HEK293 (cell line): ENCODE data around the gene ISX.

Experiments used
- CTCF ChIA-PET: fragments of 350-600 bp; formaldehyde crosslinking; extraction: SDS; loops from one replicate; lab custom pipeline; 2021; ENCODE audit warnings: antibody characterized with exemption; lab: Yijun Ruan, JAX
- POLR2A ChIA-PET: fragments of 300-600 bp; formaldehyde crosslinking; extraction: SDS; loops from one replicate; lab custom pipeline; 2020; ENCODE audit warnings: antibody characterized with exemption, inconsistent platforms; lab: Yijun Ruan, JAX
- H3K27ac ChIP-seq: fragments of 200-500 bp; sonication (Bioruptor generic); 2 replicates; pipeline ENCODE4 v1.5.1; 2014; ENCODE audit warnings: low read depth, low read length, control low read depth, inconsistent platforms; ENCODE audit errors: extremely low read depth
- H3K36me3 ChIP-seq, 2 experiments: fragments of 200-500 bp in 1 of 2; sonication (Bioruptor generic) in 1 of 2; 1 replicate in 1 of 2; 2 replicates in 1 of 2; pipeline ENCODE4 v1.5.1; 2014 to 2017; ENCODE audit warnings: inconsistent platforms in 2 of 2, low read length in 2 of 2; ENCODE audit not compliant: control insufficient read depth in 2 of 2, insufficient read depth in 1 of 2
- H3K4me1 ChIP-seq: fragments of 200-500 bp; sonication (Bioruptor generic); 2 replicates; pipeline ENCODE4 v1.5.1; 2014; ENCODE audit warnings: mild to moderate bottlenecking, low read length, inconsistent platforms; ENCODE audit not compliant: control insufficient read depth, insufficient read depth
- H3K4me3 ChIP-seq: 2 replicates; pipeline ENCODE4 v1.5.1; 2011; ENCODE audit warnings: low read depth, mild to moderate bottlenecking, control low read depth, low read length, moderate library complexity
- H3K9me3 ChIP-seq: fragments of 200-500 bp; sonication (Bioruptor generic); 2 replicates; pipeline ENCODE4 v1.5.1; 2014; ENCODE audit warnings: low read depth, low read length, inconsistent platforms; ENCODE audit not compliant: control insufficient read depth, insufficient read depth
- BCL11B ChIP-seq: fragments of 450-650 bp; formaldehyde crosslinking; IDR thresholded peaks from 2 replicates; pipeline ENCODE4 v1.5.1; 2016; ENCODE audit warnings: low read depth, missing biosample characterization, missing genetic modification characterization
- KLF10 ChIP-seq: fragments of 450-650 bp; IDR thresholded peaks from 2 replicates; pipeline ENCODE4 v1.5.1; 2018; ENCODE audit warnings: missing biosample characterization, mild to moderate bottlenecking, missing genetic modification characterization
- ZBTB20 ChIP-seq: fragments of 450-650 bp; formaldehyde crosslinking; IDR thresholded peaks from 2 replicates; pipeline ENCODE4 v1.5.1; 2016; ENCODE audit warnings: missing biosample characterization, missing genetic modification characterization
- ZFP41 ChIP-seq: fragments of 450-650 bp; formaldehyde crosslinking; IDR thresholded peaks from 2 replicates; pipeline ENCODE4 v1.5.1; 2016; ENCODE audit warnings: missing biosample characterization, missing genetic modification characterization, borderline replicate concordance
- ZNF132 ChIP-seq: fragments of 450-650 bp; formaldehyde crosslinking; IDR thresholded peaks from 2 replicates; pipeline ENCODE4 v1.5.1; 2017; ENCODE audit warnings: missing biosample characterization, missing genetic modification characterization, borderline replicate concordance
- ZNF175 ChIP-seq: fragments of 450-650 bp; formaldehyde crosslinking; IDR thresholded peaks from 2 replicates; pipeline ENCODE4 v1.5.1; 2016; ENCODE audit warnings: missing biosample characterization, missing genetic modification characterization
- ZNF184 ChIP-seq: fragments of 450-650 bp; IDR thresholded peaks from 2 replicates; pipeline ENCODE4 v1.5.1; 2018; ENCODE audit warnings: missing biosample characterization, mild to moderate bottlenecking, missing genetic modification characterization
- ZNF214 ChIP-seq: fragments of 450-650 bp; formaldehyde crosslinking; IDR thresholded peaks from 2 replicates; pipeline ENCODE4 v1.5.1; 2017; ENCODE audit warnings: missing biosample characterization, mild to moderate bottlenecking, missing genetic modification characterization, borderline replicate concordance
- ZNF221 ChIP-seq: fragments of 450-650 bp; formaldehyde crosslinking; IDR thresholded peaks from 2 replicates; pipeline ENCODE4 v1.5.1; 2017; ENCODE audit warnings: missing biosample characterization, missing genetic modification characterization, borderline replicate concordance
- ZNF266 ChIP-seq: fragments of 450-650 bp; formaldehyde crosslinking; IDR thresholded peaks from 2 replicates; pipeline ENCODE4 v1.5.1; 2016; ENCODE audit warnings: missing biosample characterization, missing genetic modification characterization, low read depth
- ZNF292 ChIP-seq: fragments of 450-650 bp; formaldehyde crosslinking; IDR thresholded peaks from 2 replicates; pipeline ENCODE4 v1.5.1; 2016; ENCODE audit warnings: low read depth, missing biosample characterization, missing genetic modification characterization, borderline replicate concordance
- ZNF311 ChIP-seq: fragments of 450-650 bp; formaldehyde crosslinking; IDR thresholded peaks from 2 replicates; pipeline ENCODE4 v1.5.1; 2017; ENCODE audit warnings: missing biosample characterization, missing genetic modification characterization, borderline replicate concordance
- ZNF37A ChIP-seq: fragments of 450-650 bp; IDR thresholded peaks from 2 replicates; pipeline ENCODE4 v1.5.1; 2018; ENCODE audit warnings: missing biosample characterization, missing genetic modification characterization
- ZNF549 ChIP-seq: fragments of 450-650 bp; IDR thresholded peaks from 2 replicates; pipeline ENCODE4 v1.5.1; 2018; ENCODE audit warnings: missing biosample characterization, missing genetic modification characterization, mild to moderate bottlenecking, inconsistent platforms, moderate library complexity
- ZNF596 ChIP-seq: fragments of 450-650 bp; IDR thresholded peaks from 2 replicates; pipeline ENCODE4 v1.5.0; 2018; ENCODE audit warnings: missing biosample characterization, mild to moderate bottlenecking, missing genetic modification characterization, moderate library complexity
- ZNF610 ChIP-seq: fragments of 450-650 bp; formaldehyde crosslinking; IDR thresholded peaks from 2 replicates; pipeline ENCODE4 v1.5.1; 2016; ENCODE audit warnings: missing biosample characterization, missing genetic modification characterization, borderline replicate concordance
- ZNF658 ChIP-seq: fragments of 450-650 bp; formaldehyde crosslinking; IDR thresholded peaks from 2 replicates; pipeline ENCODE4; 2016; ENCODE audit warnings: missing biosample characterization, missing genetic modification characterization
- ZNF660 ChIP-seq: fragments of 450-650 bp; IDR thresholded peaks from 2 replicates; pipeline ENCODE4 v1.5.1; 2018; ENCODE audit warnings: missing biosample characterization, mild to moderate bottlenecking, missing genetic modification characterization
- ZNF792 ChIP-seq: fragments of 450-650 bp; formaldehyde crosslinking; IDR thresholded peaks from 2 replicates; pipeline ENCODE4 v1.5.1; 2016; ENCODE audit warnings: missing biosample characterization, missing genetic modification characterization
- ZNF843 ChIP-seq: fragments of 450-650 bp; formaldehyde crosslinking; IDR thresholded peaks from 2 replicates; pipeline ENCODE4 v1.5.1; 2016; ENCODE audit warnings: missing biosample characterization, missing genetic modification characterization
- ZSCAN30 ChIP-seq: fragments of 450-650 bp; IDR thresholded peaks from 2 replicates; pipeline ENCODE4 v1.5.1; 2018; ENCODE audit warnings: missing biosample characterization, mild to moderate bottlenecking, missing genetic modification characterization, moderate library complexity
- TF ChIP-seq, protein P1 (sequence below): fragments of 450-650 bp; formaldehyde crosslinking; IDR thresholded peaks from 2 replicates; pipeline ENCODE4 v1.5.1; 2016; ENCODE audit warnings: missing biosample characterization, missing genetic modification characterization, low read depth
- TF ChIP-seq, protein P2 (sequence below): fragments of 450-650 bp; formaldehyde crosslinking; conservative IDR thresholded peaks from 2 replicates; pipeline ENCODE4 v1.5.1; 2016; ENCODE audit warnings: low read depth, missing biosample characterization, missing genetic modification characterization
- TF ChIP-seq, protein P3 (sequence below): fragments of 450-650 bp; formaldehyde crosslinking; IDR thresholded peaks from 2 replicates; pipeline ENCODE4 v1.5.1; 2016; ENCODE audit warnings: missing biosample characterization, missing genetic modification characterization
- TF ChIP-seq, protein P4 (sequence below): fragments of 450-650 bp; formaldehyde crosslinking; IDR thresholded peaks from 2 replicates; pipeline ENCODE4 v1.5.1; 2016; ENCODE audit warnings: missing biosample characterization, missing genetic modification characterization
- TF ChIP-seq, protein P5 (sequence below): fragments of 450-650 bp; formaldehyde crosslinking; IDR thresholded peaks from 2 replicates; pipeline ENCODE4 v1.5.1; 2016; ENCODE audit warnings: missing biosample characterization, missing genetic modification characterization

The ISX gene

DNA sequence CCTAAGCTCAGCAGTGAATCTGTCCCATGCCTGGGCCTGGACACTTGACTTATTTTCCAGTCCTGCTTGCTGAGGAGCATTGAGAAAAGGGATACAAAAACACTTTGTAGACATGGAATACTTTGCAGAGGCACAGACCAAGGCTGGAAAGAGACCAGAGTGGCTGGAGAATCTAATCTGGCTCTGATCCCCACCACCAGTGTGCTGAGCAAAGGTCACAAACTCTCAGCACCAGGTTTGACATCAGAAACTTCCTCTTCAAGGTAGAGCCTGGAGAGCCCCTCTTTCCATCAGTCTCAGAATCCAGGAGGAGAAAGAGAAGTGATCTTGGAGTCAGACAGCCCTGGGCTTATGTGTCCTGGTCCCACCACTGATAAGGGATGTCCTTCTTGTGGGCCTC, 53.5 kb downstream of the ISX start (continued):
- TF ChIP-seq, protein P1, sequence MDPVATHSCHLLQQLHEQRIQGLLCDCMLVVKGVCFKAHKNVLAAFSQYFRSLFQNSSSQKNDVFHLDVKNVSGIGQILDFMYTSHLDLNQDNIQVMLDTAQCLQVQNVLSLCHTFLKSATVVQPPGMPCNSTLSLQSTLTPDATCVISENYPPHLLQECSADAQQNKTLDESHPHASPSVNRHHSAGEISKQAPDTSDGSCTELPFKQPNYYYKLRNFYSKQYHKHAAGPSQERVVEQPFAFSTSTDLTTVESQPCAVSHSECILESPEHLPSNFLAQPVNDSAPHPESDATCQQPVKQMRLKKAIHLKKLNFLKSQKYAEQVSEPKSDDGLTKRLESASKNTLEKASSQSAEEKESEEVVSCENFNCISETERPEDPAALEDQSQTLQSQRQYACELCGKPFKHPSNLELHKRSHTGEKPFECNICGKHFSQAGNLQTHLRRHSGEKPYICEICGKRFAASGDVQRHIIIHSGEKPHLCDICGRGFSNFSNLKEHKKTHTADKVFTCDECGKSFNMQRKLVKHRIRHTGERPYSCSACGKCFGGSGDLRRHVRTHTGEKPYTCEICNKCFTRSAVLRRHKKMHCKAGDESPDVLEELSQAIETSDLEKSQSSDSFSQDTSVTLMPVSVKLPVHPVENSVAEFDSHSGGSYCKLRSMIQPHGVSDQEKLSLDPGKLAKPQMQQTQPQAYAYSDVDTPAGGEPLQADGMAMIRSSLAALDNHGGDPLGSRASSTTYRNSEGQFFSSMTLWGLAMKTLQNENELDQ, result no peak
- TF ChIP-seq ZNF549 (tag by site-specific recombination) (no peak), ZFP41 (no peak), ZNF221 (tag by site-specific recombination) (no peak), ZNF266 (tag by site-specific recombination) (no peak)
- TF ChIP-seq, protein P2, sequence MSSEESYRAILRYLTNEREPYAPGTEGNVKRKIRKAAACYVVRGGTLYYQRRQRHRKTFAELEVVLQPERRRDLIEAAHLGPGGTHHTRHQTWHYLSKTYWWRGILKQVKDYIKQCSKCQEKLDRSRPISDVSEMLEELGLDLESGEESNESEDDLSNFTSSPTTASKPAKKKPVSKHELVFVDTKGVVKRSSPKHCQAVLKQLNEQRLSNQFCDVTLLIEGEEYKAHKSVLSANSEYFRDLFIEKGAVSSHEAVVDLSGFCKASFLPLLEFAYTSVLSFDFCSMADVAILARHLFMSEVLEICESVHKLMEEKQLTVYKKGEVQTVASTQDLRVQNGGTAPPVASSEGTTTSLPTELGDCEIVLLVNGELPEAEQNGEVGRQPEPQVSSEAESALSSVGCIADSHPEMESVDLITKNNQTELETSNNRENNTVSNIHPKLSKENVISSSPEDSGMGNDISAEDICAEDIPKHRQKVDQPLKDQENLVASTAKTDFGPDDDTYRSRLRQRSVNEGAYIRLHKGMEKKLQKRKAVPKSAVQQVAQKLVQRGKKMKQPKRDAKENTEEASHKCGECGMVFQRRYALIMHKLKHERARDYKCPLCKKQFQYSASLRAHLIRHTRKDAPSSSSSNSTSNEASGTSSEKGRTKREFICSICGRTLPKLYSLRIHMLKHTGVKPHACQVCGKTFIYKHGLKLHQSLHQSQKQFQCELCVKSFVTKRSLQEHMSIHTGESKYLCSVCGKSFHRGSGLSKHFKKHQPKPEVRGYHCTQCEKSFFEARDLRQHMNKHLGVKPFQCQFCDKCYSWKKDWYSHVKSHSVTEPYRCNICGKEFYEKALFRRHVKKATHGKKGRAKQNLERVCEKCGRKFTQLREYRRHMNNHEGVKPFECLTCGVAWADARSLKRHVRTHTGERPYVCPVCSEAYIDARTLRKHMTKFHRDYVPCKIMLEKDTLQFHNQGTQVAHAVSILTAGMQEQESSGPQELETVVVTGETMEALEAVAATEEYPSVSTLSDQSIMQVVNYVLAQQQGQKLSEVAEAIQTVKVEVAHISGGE (tag by site-specific recombination), result no peak
- TF ChIP-seq, protein P3, sequence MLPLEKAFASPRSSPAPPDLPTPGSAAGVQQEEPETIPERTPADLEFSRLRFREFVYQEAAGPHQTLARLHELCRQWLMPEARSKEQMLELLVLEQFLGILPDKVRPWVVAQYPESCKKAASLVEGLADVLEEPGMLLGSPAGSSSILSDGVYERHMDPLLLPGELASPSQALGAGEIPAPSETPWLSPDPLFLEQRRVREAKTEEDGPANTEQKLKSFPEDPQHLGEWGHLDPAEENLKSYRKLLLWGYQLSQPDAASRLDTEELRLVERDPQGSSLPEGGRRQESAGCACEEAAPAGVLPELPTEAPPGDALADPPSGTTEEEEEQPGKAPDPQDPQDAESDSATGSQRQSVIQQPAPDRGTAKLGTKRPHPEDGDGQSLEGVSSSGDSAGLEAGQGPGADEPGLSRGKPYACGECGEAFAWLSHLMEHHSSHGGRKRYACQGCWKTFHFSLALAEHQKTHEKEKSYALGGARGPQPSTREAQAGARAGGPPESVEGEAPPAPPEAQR (tag by site-specific recombination), result no peak

DNA sequence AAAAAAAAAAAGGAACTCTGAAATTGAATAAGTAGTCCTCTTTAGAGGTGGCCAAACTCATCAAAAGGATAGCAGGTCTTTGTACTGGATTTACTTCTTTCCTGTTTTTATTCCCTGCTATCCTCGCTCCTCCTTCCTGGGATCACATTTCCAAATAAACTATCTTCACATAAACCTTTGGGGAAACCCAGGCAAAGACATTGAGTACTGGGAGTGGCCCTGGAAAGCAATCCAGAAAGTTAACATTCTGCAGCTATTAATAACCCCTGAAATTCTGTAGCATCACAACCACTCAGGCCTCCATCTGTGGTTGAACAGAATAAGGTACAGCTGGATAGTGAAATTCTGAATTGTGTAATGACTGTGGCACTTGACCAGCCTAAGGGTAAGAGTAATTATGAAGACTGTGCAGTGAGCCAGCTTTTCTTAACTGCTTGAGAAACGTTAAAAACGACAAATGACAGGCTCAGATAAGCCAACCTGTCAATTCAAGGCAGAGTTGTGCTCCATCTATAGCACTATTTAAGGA, 58.8 kb downstream of the ISX start:
- Histone ChIP-seq H3K9me3 (no peaks in the 10 kb centered on the region), H3K4me3 (no peak overlapping the region), H3K36me3 (no peaks in the 10 kb centered on the region), H3K4me1 (no peaks in the 10 kb centered on the region), H3K27ac (no peak overlapping the region)
- ChIA-PET POLR2A (no interaction called here), CTCF (interaction anchor here (1.3 kb wide), 1 partner anchor 107 kb away, joined by 3 read pairs; no protein-coding TSS in a partner anchor)
- no peak for TF ChIP-seq ZNF610 (tag by site-specific recombination)
- TF ChIP-seq ZNF214 (tag by site-specific recombination), result no peak
- no peak for TF ChIP-seq ZNF596
- no peak for TF ChIP-seq KLF10 (tag by site-specific recombination)

DNA sequence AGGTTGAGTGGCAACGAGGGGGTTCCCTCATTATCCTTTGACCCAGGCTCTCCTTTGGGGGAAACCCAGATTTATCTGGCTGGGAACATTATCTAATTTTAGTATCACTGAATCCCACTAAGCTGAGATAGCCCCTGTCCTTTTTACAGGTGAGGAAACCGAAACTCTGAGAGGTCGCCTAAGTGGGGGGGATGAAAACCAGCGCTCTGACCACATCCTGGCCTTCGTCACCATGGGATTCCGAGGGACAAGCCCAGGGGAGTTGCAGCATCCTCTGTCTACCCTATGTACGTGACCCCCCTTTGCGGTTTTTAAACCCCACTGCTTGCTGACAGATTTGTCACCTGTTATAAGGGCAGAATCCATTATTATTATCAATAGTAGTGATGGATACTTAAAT, 61.0 kb downstream of the ISX start:
- Histone ChIP-seq H3K27ac (no peak overlapping the region), H3K4me3 (no peak overlapping the region), H3K4me1 (no peaks in the 10 kb centered on the region), H3K9me3 (no peaks in the 10 kb centered on the region), H3K36me3 (no peaks in the 10 kb centered on the region)
- ChIA-PET POLR2A (no interaction called here), CTCF (no interaction called here)
- TF ChIP-seq, protein P4, sequence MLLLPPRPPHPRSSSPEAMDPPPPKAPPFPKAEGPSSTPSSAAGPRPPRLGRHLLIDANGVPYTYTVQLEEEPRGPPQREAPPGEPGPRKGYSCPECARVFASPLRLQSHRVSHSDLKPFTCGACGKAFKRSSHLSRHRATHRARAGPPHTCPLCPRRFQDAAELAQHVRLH, result no peak
- TF ChIP-seq ZNF132 (tag by site-specific recombination) (no peak), ZNF843 (tag by site-specific recombination) (no peak), ZNF660 (tag by site-specific recombination) (no peak), ZBTB20 (tag by site-specific recombination) (no peak), ZNF175 (no peak), ZNF311 (tag by site-specific recombination) (no peak), ZNF792 (tag by site-specific recombination) (no peak), ZNF184 (tag by site-specific recombination) (no peak), ZNF658 (tag by site-specific recombination) (no peak), ZSCAN30 (tag by site-specific recombination) (no peak), ZNF37A (tag by site-specific recombination) (no peak), BCL11B (tag by site-specific recombination) (no peak), ZNF292 (tag by site-specific recombination) (no peak)
- TF ChIP-seq, protein P5, sequence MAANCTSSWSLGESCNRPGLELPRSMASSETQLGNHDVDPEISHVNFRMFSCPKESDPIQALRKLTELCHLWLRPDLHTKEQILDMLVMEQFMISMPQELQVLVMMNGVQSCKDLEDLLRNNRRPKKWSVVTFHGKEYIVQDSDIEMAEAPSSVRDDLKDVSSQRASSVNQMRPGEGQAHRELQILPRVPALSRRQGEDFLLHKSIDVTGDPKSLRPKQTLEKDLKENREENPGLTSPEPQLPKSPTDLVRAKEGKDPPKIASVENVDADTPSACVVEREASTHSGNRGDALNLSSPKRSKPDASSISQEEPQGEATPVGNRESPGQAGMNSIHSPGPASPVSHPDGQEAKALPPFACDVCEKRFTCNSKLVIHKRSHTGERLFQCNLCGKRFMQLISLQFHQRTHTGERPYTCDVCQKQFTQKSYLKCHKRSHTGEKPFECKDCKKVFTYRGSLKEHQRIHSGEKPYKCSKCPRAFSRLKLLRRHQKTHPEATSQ, result no peak
